Measurements from ENCODE around the gene TNRC6C. TPM values are rescaled to one million over a fixed set of nuclear protein-coding genes. Genes with fewer than 3 reads are reported as not detected.

The TNRC6C gene
- total and polyA plus RNA-seq, 4 donors = 1.3 to 7.7 (median 2.9) TPM

GRCh38 chr17:78043031-78043430, 84.5 kb downstream of the TNRC6C start:
- no peak overlapping the region for H3K27ac ChIP-seq (ENCODE audit: low read depth in 1 of 2, low read length in 2 of 2)
- H3K9me3 ChIP-seq (ENCODE audit: control insufficient read depth in 4 of 4, low read length in 3 of 4) = no peaks in the 10 kb centered on the region
- DNase-seq (ENCODE audit: low spot score) = no peak
- H3K36me3 ChIP-seq (ENCODE audit: control insufficient read depth in 4 of 4, insufficient read depth in 3 of 4, low read depth in 1 of 4, low read length in 3 of 4) = peaks cover 0 to 4% (median 0%) of the 10 kb centered on the region in 4 donors
- no peaks in the 10 kb centered on the region for H3K4me1 ChIP-seq (ENCODE audit: control insufficient read depth in 4 of 4, insufficient read depth in 4 of 4, low read length in 3 of 4)
- no peak for TF ChIP-seq MAX (IDR thresholded peaks at IDR 0.05)
- no peak for TF ChIP-seq HNF4G (IDR thresholded peaks at IDR 0.05)
- TF ChIP-seq FOXA2 (IDR thresholded peaks at IDR 0.05) = no peak
- TF ChIP-seq SP1 (IDR thresholded peaks at IDR 0.05) = no peak
- H3K27me3 ChIP-seq (ENCODE audit: control insufficient read depth in 4 of 4, insufficient read depth in 4 of 4, low read length in 3 of 4) = no peaks in the 10 kb centered on the region
- no peak overlapping the region for H3K4me3 ChIP-seq (ENCODE audit: low read depth in 1 of 3, low read length in 3 of 3)
- WGBS = 100% methylated on average over 1 of the region's 1 CpG
- H3K9ac ChIP-seq (ENCODE audit: low read depth in 1 of 2, low read length in 2 of 2) = no peak overlapping the region

- Histone ChIP-seq H3K9me3 (ENCODE audit: control insufficient read depth in 4 of 4, low read length in 3 of 4) (no peaks in the 10 kb centered on the region), H3K27ac (ENCODE audit: low read depth in 1 of 2, low read length in 2 of 2) (no peak overlapping the region)
Observed at GRCh38 chr17:78044280-78044835, 85.9 kb downstream of the TNRC6C start.

More at GRCh38 chr17:78044280-78044835, 85.9 kb downstream of the TNRC6C start:
- WGBS = 94% methylated on average over 3 of the region's 3 CpGs
- no peak overlapping the region for H3K4me3 ChIP-seq (ENCODE audit: low read depth in 1 of 3, low read length in 3 of 3)
- DNase-seq (ENCODE audit: low spot score) = no peak
- no peak overlapping the region for H3K9ac ChIP-seq (ENCODE audit: low read depth in 1 of 2, low read length in 2 of 2)
- no peaks in the 10 kb centered on the region for H3K4me1 ChIP-seq (ENCODE audit: control insufficient read depth in 4 of 4, insufficient read depth in 4 of 4, low read length in 3 of 4)
- peaks cover 4 to 12% (median 6%) of the 10 kb centered on the region in 4 donors for H3K36me3 ChIP-seq (ENCODE audit: control insufficient read depth in 4 of 4, insufficient read depth in 3 of 4, low read depth in 1 of 4, low read length in 3 of 4)
- no peaks in the 10 kb centered on the region for H3K27me3 ChIP-seq (ENCODE audit: control insufficient read depth in 4 of 4, insufficient read depth in 4 of 4, low read length in 3 of 4)
- TF ChIP-seq EGR1 (IDR thresholded peaks at IDR 0.05; ENCODE audit: low read depth in 2 of 2) (no peak), HNF4G (IDR thresholded peaks at IDR 0.05) (no peak), NR2F2 (IDR thresholded peaks at IDR 0.05) (no peak), ZBTB33 (IDR thresholded peaks at IDR 0.05) (no peak), HNF4A (conservative IDR thresholded peaks at IDR 0.05) (no peak), GABPA (IDR thresholded peaks at IDR 0.05 in 1 of 2, conservative IDR thresholded peaks at IDR 0.05 in 1 of 2) (no peak), JUND (IDR thresholded peaks at IDR 0.05) (no peak), YY1 (IDR thresholded peaks at IDR 0.05) (no peak), RAD21 (IDR thresholded peaks at IDR 0.05) (no peak), ATF3 (IDR thresholded peaks at IDR 0.05) (no peak), RXRA (IDR thresholded peaks at IDR 0.05) (no peak), SP1 (IDR thresholded peaks at IDR 0.05) (no peak), MAX (IDR thresholded peaks at IDR 0.05) (no peak), FOXA1 (IDR thresholded peaks at IDR 0.05) (no peak), REST (IDR thresholded peaks at IDR 0.05) (no peak), TAF1 (conservative IDR thresholded peaks at IDR 0.05) (no peak), CTCF (IDR thresholded peaks at IDR 0.05; ENCODE audit: low read depth, low read length, missing input control) (no peak), FOXA2 (IDR thresholded peaks at IDR 0.05) (no peak)
